BLaER1 (cell line): Measurements from ENCODE around the gene SOBP.

Experiments
- H3K27ac ChIP-seq: shearing (Covaris generic); formaldehyde crosslinking; 2 replicates; pipeline ENCODE4 v1.8.1; 2022
- H3K27me3 ChIP-seq: shearing (Covaris generic); formaldehyde crosslinking; 2 replicates; pipeline ENCODE4 v1.8.1; 2022
- H3K36me3 ChIP-seq: shearing (Covaris generic); formaldehyde crosslinking; 2 replicates; pipeline ENCODE4 v1.8.1; 2022
- H3K4me1 ChIP-seq: shearing (Covaris generic); formaldehyde crosslinking; 2 replicates; pipeline ENCODE4 v1.8.1; 2022
- H3K4me2 ChIP-seq: shearing (Covaris generic); formaldehyde crosslinking; 2 replicates; pipeline ENCODE4 v1.8.1; 2022
- H3K4me3 ChIP-seq: shearing (Covaris generic); formaldehyde crosslinking; 2 replicates; pipeline ENCODE4 v1.8.1; 2022
- H3K9ac ChIP-seq: shearing (Covaris generic); formaldehyde crosslinking; 2 replicates; pipeline ENCODE4 v1.8.1; 2022
- H3K9me3 ChIP-seq: shearing (Covaris generic); formaldehyde crosslinking; 2 replicates; pipeline ENCODE4 v1.8.1; 2022
- H4K20me1 ChIP-seq: shearing (Covaris generic); formaldehyde crosslinking; 2 replicates; pipeline ENCODE4 v1.8.1; 2022
- Cebpa-rat ChIP-seq: shearing (Covaris generic); IDR thresholded peaks from 2 replicates; pipeline ENCODE4 v1.8.1; 2022

The SOBP gene

DNA sequence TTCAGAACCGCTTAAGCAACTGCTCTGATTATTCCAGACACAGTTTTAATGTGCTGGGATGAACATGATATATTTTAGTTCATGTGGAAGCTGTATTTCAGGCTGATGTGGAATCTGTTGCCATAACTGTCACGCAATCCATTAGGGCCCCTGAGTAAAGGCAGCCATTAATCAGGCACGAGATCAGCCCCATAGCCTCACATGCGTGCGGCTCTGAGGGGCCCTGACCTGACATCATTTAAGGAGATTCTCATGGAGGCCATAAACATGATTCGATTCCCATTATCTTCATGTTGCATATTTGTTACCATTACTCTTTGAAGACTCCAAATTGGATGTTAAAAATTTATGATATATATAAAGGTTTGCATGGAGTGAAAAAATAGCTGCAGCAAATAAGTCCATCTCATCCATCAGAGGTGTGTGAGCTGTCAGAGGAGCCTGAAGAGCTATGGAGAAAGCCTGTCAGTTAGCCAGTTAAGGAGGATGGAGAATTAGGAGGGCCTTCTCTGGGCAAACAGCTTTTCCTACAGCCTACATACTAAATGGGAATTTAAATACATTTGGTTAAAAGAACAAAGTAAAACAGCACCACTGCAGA, 89.6 kb downstream of the SOBP start:
- Histone ChIP-seq H3K27me3 (no peaks in the 10 kb centered on the region), H3K4me1 (no peaks in the 10 kb centered on the region), H3K4me2 (no peak overlapping the region), H3K9ac (no peak overlapping the region), H3K27ac (no peak overlapping the region), H3K36me3 (no peaks in the 10 kb centered on the region), H3K9me3 (no peaks in the 10 kb centered on the region), H4K20me1 (no peaks in the 10 kb centered on the region), H3K4me3 (no peak overlapping the region)
- no peak for TF ChIP-seq Cebpa-rat

DNA sequence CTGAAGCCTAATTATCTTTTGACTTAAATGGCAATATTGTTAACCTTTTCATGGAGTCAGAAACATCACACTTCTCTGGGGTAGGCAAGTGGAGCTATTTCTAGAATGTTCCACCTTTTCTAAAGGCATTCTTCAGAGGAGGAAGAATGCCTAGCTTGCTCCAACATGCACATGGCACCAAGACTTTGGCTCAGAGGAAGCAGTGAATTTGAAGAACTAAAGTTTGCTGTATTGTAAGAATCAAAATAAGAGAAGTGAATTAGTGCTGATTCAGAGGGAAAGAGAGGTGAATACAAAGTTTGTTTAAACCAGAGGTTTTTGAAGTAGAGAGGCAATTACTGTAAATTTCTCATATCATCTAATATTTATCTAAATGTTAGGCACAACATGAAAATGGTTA, 92.2 kb downstream of the SOBP start:
- Histone ChIP-seq H3K9me3 (no peaks in the 10 kb centered on the region), H3K4me3 (no peak overlapping the region), H3K36me3 (no peaks in the 10 kb centered on the region), H3K4me2 (no peak overlapping the region), H4K20me1 (no peaks in the 10 kb centered on the region), H3K9ac (no peak overlapping the region), H3K27ac (no peak overlapping the region), H3K27me3 (no peaks in the 10 kb centered on the region), H3K4me1 (no peaks in the 10 kb centered on the region)
- no peak for TF ChIP-seq Cebpa-rat

DNA sequence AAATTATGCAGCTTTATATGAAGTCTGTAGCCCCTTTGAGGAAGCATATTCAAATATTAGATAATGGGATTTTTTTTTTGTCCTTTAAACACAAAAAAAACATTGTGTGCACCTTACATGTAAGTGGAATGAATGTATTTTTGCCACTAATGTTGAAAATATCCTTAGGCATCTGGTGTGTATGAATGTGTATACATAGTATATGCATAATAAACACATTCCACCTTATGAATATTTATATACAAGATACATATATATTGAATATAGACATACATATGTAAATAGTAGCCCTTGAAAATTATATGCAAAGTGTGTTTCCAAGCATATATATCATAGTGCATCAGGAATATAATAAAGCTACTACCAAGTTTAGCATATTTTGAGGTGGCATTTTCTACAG, 94.8 kb downstream of the SOBP start:
- Histone ChIP-seq H3K27me3 (no peaks in the 10 kb centered on the region), H3K9me3 (no peaks in the 10 kb centered on the region), H3K4me3 (no peak overlapping the region), H4K20me1 (no peaks in the 10 kb centered on the region), H3K9ac (no peak overlapping the region), H3K36me3 (no peaks in the 10 kb centered on the region), H3K4me1 (no peaks in the 10 kb centered on the region), H3K27ac (no peak overlapping the region), H3K4me2 (no peak overlapping the region)
- no peak for TF ChIP-seq Cebpa-rat

DNA sequence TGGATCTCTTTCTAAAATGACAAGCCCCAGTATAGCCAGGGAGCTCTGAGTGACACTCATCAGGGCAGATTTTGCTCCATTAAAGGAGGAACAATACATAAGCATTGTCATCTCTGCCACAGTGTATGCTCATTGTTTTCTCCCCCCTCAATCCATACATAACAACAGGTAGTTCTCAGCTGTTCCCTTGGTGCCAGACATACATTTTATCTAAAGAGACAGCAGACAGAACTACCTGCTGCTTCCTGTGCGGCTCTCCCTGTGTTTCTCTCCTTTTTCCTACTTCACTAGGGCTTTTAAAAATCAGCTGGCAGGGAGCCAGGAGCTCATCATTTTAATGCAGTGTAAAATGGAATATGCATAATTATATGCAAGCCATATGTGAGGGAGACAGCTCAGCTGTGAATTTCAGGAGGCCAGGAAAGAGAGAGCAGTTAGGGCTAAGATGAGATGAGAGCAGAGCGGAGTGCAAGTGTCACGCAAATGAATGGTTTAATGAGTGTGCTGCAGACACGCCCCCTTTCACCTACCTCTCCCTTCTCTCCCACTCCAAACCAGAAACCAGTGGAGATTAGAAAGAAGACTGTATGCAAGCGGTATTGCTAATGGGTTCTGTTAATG, 96.0 kb downstream of the SOBP start:
- Histone ChIP-seq H3K36me3 (no peaks in the 10 kb centered on the region), H3K9me3 (no peaks in the 10 kb centered on the region), H3K27me3 (no peaks in the 10 kb centered on the region), H3K27ac (no peak overlapping the region), H3K4me2 (no peak overlapping the region), H3K9ac (no peak overlapping the region), H3K4me1 (no peaks in the 10 kb centered on the region), H4K20me1 (no peaks in the 10 kb centered on the region), H3K4me3 (no peak overlapping the region)
- no peak for TF ChIP-seq Cebpa-rat

DNA sequence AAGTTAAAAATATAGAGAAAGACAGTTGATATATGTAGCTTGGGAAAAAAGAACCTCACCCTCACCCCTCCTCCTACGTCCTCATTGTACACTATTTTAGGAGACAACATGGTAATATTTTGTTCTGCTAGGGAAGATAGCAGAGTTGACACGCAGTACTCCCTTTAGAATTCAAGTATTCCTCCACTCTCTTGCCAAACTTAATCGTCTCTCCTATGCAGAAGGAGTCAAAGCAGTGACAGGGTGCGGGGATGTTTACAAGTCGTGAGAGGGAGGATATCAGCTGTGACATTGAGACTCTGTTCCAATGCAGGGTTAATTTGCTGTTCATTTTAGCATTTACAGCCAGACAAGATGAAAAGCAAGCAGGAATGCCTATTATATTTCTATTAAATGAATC, 97.5 kb downstream of the SOBP start:
- Histone ChIP-seq H3K27me3 (no peaks in the 10 kb centered on the region), H3K36me3 (no peaks in the 10 kb centered on the region), H4K20me1 (no peaks in the 10 kb centered on the region), H3K9ac (no peak overlapping the region), H3K9me3 (no peaks in the 10 kb centered on the region), H3K4me1 (peaks cover 3% of the 10 kb centered on the region), H3K4me2 (no peak overlapping the region), H3K27ac (no peak overlapping the region), H3K4me3 (no peak overlapping the region)
- no peak for TF ChIP-seq Cebpa-rat

DNA sequence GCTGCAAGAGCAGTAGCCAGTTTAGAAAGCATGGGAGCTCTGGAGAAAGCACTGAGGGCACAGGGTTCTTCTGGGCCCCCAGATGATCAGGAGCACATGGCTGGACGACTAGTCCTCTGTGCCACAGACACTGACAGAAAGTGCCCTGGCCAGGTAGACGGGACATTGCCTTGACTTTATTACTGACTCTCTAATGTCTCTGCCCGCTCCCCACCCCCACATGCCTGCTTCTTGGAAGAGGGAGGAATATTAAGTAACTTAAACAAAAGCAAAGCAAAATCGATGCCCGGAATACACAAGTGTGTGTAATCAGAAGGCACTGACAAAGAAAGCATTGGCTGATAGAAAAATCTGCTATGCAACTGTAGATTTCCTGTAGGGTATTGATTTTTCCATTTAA, 99.3 kb downstream of the SOBP start:
- H4K20me1 ChIP-seq: no peaks in the 10 kb centered on the region
- H3K27ac ChIP-seq: no peak overlapping the region
- no peak overlapping the region for H3K9ac ChIP-seq
- H3K4me2 ChIP-seq: no peak overlapping the region
- no peaks in the 10 kb centered on the region for H3K9me3 ChIP-seq
- H3K36me3 ChIP-seq: no peaks in the 10 kb centered on the region
- no peaks in the 10 kb centered on the region for H3K27me3 ChIP-seq
- no peak for TF ChIP-seq Cebpa-rat
- H3K4me1 ChIP-seq: peaks cover 9% of the 10 kb centered on the region
- no peak overlapping the region for H3K4me3 ChIP-seq

DNA sequence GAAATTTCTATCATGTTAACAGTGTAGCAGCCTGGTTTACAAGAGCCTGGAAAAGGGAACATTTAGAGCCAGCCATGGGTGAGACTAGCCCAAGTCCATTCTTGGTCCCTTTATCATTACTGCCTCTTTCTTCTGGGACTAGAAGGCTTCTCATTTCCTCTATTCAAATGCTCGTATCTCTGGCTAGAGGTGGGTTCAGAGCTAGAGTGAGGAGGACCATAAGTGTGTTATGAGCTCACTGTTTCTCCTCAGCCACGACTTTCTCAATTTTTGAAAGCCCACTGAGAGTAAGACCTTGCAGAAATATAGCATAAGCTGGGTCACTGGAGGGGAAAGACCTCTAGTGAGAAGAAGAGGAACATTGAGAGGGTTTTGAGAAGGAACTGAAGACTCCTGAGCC, 100.0 kb downstream of the SOBP start:
- Histone ChIP-seq H3K4me1 (peaks cover 9% of the 10 kb centered on the region), H3K9ac (no peak overlapping the region), H3K36me3 (no peaks in the 10 kb centered on the region), H3K4me3 (no peak overlapping the region), H4K20me1 (no peaks in the 10 kb centered on the region), H3K4me2 (no peak overlapping the region), H3K27me3 (no peaks in the 10 kb centered on the region), H3K9me3 (no peaks in the 10 kb centered on the region), H3K27ac (no peak overlapping the region)
- no peak for TF ChIP-seq Cebpa-rat

DNA sequence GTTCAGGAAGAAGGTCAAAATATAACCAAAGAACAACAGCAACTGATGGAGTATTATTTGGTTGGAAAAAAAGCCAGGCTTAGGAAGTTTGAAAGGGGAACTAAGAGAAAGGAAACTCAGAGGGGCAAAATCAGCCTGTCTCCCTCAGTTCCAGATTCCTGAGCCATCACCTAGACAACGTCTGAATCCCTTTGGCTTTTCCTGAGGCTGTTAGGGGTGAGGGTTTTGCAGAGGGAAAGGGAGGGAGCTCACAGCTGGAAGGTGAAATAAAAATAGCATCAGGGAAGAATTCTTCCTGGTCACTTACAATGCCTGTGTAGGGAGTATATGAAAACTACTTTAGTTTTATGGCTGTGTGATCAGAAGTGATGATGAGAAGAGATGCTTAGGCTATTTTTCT, 100.5 kb downstream of the SOBP start:
- peaks cover 9% of the 10 kb centered on the region for H3K4me1 ChIP-seq

DNA sequence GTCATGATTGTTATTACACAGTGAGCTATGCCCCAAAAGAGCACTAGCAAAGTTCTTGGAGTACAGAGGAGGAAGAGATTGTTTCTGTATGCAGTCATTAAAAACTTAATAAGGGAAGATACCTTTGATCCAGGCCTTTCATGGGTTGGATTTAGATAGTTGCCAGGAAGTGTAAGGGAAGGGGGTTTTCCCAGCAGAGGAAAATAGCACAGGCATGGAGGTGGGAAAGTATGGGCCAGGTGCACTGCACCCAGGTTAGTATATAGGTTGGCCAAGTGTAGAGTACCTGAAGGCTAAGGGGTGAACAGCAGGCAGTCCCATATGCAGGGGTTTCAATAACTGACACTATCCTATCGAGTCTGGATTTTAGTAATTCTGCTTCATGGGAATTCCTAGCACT, 101.4 kb downstream of the SOBP start:
- H3K36me3 ChIP-seq: no peaks in the 10 kb centered on the region
- H3K4me2 ChIP-seq: no peak overlapping the region
- TF ChIP-seq Cebpa-rat: no peak
- no peak overlapping the region for H3K9ac ChIP-seq
- H3K4me3 ChIP-seq: no peak overlapping the region
- no peak overlapping the region for H3K27ac ChIP-seq
- H4K20me1 ChIP-seq: no peaks in the 10 kb centered on the region
- H3K27me3 ChIP-seq: no peaks in the 10 kb centered on the region
- H3K4me1 ChIP-seq: peaks cover 9% of the 10 kb centered on the region
- no peaks in the 10 kb centered on the region for H3K9me3 ChIP-seq

More for the DNA sequence above, 100.5 kb downstream of the SOBP start:
- Histone ChIP-seq H3K4me3 (no peak overlapping the region), H3K27me3 (no peaks in the 10 kb centered on the region), H3K9me3 (no peaks in the 10 kb centered on the region), H3K9ac (no peak overlapping the region), H3K27ac (no peak overlapping the region), H3K36me3 (no peaks in the 10 kb centered on the region), H3K4me2 (no peak overlapping the region), H4K20me1 (no peaks in the 10 kb centered on the region)
- TF ChIP-seq Cebpa-rat: no peak

DNA sequence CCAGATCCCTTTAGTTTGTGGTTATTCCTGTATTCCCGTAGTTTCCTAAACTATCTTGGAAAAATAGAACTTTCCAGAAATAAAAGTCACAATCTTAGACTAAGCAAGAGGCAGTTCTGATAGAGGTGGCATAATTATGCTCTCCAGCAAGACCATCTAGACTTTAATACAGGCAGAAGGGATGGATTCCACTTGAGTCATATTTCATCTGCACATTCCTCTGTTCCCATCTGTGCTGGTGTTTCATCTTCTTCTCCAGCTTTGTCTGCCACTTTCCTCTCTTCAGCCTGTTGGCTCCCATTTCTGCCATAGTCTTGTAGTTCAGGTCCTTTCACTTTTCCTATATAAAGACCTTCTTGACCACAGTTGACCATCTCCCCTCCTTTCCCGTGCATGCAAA, 102.9 kb downstream of the SOBP start:
- H3K4me1 ChIP-seq: peaks cover 9% of the 10 kb centered on the region
- H3K9ac ChIP-seq: no peak overlapping the region
- H3K4me2 ChIP-seq: peak overlapping the region; percentile 23
- H3K4me3 ChIP-seq: no peak overlapping the region
- no peak for TF ChIP-seq Cebpa-rat
- H4K20me1 ChIP-seq: no peaks in the 10 kb centered on the region
- H3K36me3 ChIP-seq: no peaks in the 10 kb centered on the region
- H3K27me3 ChIP-seq: no peaks in the 10 kb centered on the region
- no peak overlapping the region for H3K27ac ChIP-seq
- no peaks in the 10 kb centered on the region for H3K9me3 ChIP-seq

DNA sequence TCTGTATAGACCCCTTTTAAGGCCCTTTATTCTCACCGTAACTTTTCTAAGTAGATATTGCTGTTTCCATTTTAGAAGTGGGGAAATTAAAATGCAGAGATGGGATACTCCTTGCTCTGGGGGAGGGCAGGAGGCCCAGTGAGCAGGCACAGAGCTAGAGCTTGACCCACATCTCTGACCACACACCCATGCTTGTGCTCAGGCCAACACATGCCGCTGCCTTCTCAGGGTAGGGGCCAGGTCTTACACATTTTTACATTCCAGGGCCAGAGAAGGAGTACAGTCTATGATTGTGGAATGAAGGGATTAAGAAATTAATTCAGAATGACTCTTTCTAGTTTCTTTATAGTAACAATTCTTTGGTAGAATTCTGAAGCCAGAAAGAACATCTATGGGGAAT, 104.8 kb downstream of the SOBP start:
- Histone ChIP-seq H3K27ac (no peak overlapping the region), H3K9ac (no peak overlapping the region), H3K4me1 (peaks cover 9% of the 10 kb centered on the region), H4K20me1 (no peaks in the 10 kb centered on the region), H3K4me2 (no peak overlapping the region), H3K4me3 (no peak overlapping the region), H3K36me3 (no peaks in the 10 kb centered on the region), H3K27me3 (no peaks in the 10 kb centered on the region), H3K9me3 (no peaks in the 10 kb centered on the region)
- TF ChIP-seq Cebpa-rat: no peak
